HG03354 (cell line): ENCODE results near the gene TOX2.
A peak's percentile ranks its signal among the peaks of the same experiment; 100 is the strongest.

Experiments
- ATAC-seq: cut with Tn5 transposase; IDR thresholded peaks from one replicate; pipeline ENCODE4 v1.9.1; 2021; ENCODE audit warnings: mild to moderate bottlenecking; ENCODE audit not compliant: unreplicated experiment, poor library complexity, severe bottlenecking

TOX2 gene

DNA sequence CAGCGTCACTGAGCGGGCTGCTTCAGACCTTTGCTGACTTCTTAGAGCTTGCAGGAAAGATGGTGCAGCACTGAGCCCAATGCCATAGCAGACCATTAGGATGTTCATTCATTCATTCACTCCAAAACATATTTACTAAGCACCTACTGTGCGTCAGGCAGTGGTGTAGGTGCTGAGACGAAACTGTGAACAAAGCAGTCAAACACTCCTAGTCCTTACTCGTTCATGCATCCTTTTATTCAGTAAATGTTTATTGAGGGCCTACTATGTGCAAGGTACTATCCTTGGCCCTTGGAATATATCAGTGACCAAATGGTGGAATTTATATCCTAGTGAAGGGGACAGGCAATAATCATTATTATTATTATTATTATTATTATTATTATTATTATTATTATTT is 76.6 kb downstream of the TOX2 start:
- ATAC-seq: no peak

- ATAC-seq: no peak
Measured at GRCh38 chr20:43991982-43992381, 77.3 kb downstream of the TOX2 start.

GRCh38 chr20:43992885-43993284 is 78.2 kb downstream of the TOX2 start:
- ATAC-seq: no peak

DNA sequence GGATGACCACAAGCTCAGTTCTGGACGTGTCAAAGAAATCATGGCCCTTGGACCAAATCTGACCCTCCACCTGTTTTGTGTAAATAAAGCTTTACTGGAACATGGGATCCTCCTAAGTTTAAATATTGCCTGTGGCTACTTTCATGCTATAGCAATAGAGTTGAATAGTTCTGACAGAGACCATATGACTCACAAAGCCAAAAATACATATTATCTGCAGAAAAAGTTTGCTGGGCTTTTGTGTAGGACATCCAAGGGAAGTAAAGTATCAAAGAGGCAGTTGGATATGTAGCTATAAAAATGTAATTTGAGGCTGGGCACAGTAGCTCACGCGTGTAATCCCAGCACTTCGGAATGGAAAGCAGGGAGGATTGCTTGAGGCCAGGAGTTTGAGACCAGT is 78.9 kb downstream of the TOX2 start:
- ATAC-seq: no peak

GRCh38 chr20:43994486-43995100 is 79.9 kb downstream of the TOX2 start:
- no peak for ATAC-seq

DNA sequence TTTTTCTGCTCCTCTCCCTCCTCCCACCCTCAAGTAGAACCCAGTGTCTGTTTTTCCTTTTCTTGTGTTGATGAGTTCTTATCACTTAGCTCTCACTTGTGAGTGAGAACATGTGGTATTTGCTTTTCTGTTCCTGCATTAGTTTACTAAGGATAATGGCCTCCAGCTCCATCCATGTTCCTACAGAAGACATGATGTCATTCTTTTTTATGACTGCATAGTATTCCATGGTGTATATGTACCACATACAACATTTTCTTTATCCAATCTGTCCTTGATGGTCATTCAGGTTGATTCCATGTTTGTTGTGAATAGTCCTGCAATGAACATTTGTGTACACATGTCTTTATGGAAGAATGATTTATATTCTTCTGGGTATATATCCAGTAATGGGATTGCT is 81.0 kb downstream of the TOX2 start:
- ATAC-seq: no peak

- ATAC-seq: no peak
Measured at GRCh38 chr20:43996240-43996930, 81.7 kb downstream of the TOX2 start.

GRCh38 chr20:43999848-44000247 is 85.2 kb downstream of the TOX2 start:
- ATAC-seq: no peak

DNA sequence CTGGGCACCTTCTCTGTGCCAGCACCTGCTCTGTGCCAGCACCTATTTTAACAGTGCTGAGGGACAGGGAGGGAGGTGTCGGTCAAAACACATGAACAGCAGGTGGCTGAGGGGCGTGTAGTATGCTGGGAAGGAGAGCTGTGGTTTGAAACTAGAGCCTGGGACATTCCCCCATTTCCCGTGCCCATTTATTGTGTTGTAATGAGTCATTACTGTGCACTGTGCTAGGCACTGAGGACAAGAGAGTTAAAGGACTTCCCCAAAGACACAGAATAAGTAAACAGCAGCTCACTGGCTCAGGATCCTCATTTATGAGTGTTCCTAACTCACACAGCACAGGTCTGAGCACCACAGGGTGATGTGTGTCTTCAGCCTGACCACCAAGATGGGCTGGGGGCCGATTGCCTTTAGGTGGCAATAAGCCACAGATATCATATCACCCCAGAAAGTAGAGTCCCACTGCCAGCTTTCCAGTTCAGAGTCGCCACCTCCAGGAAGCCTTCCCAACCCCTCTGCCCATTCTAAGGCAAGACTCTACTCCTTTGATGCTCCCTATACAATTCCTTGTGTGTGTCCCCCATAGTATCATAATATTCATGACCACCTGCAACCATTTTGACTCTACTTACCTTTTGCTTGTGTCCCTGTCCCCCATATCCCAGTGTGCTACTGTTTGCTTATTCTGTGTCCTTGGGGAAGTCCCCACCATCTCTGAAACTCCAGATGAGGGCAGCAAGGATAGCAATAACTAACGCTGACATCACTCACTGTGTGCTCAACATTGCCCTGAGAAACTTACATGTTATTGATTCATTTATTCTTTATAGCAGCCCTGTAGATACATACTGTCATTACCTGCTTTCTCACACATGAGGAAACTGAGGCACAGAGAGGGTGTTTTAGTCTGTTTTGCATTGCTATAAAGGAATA is 87.3 kb downstream of the TOX2 start:
- peak; percentile 56 for ATAC-seq

GRCh38 chr20:44002861-44003260 is 88.2 kb downstream of the TOX2 start:
- ATAC-seq: no peak

DNA sequence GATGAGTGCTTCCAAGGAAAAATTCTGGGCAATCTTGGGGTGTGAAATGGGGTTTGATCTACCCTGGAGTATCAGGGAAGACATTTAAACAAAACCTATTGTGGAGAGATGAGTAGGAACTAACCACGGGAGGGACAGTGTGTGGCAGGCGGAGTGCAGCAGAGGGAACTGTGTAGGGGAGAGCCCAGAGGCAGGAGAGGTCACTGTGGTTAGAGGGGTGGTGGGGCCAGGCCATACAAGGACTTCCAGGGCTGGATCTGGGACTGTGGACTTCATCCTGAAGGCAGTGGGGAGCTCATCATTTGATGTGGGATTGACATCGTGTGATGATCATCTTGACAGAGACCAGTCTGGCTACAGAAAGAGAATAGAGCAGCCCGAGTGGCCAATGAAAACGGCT is 89.0 kb downstream of the TOX2 start:
- ATAC-seq: no peak

DNA sequence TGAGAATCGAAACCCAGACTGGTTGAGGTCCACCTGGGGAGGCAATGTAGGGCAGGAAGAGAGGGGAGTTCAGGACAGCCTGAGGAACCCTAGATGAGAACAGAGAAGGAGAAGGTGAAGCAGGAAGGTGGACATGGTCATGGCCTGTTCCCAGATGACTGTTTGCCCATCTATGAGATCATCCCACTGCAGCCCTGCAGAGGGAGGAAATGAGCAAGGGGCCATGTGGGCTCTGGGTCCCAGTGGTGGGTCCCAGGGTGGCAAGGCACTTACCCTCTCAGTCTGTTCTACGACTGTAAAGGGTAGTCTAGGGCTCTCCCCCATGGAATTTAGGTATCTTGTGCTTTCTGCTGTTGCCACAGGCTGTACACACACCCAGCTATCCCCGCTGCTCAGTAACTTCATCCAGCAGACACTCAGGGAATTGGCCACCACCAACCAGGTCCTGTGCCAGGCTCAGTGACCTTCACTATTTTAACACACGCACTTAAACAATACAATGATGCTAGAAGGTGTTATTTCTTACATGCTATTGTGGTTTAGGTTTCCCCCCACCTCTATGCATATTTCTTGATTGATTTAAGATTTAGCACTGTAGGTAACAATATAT is 89.8 kb downstream of the TOX2 start:
- no peak for ATAC-seq

- ATAC-seq: no peak
Measured at GRCh38 chr20:44005661-44006060, 91.0 kb downstream of the TOX2 start.

GRCh38 chr20:44006126-44006525 is 91.5 kb downstream of the TOX2 start:
- ATAC-seq: no peak

DNA sequence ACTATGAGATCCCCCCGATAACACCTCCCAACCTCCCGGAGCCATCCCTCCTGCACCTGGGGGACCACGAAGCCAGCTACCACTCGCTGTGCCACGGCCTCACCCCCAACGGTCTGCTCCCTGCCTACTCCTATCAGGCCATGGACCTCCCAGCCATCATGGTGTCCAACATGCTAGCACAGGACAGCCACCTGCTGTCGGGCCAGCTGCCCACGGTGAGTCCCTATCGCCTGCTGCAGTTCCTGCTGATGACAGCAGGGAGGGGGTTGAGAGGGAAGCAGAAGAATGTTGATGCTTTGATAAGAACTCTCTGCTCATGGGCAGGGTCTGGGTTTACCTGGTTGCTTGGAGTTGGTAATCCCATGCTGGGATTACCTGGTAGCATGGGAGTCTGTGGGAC is 91.9 kb downstream of the TOX2 start:
- ATAC-seq: no peak

DNA sequence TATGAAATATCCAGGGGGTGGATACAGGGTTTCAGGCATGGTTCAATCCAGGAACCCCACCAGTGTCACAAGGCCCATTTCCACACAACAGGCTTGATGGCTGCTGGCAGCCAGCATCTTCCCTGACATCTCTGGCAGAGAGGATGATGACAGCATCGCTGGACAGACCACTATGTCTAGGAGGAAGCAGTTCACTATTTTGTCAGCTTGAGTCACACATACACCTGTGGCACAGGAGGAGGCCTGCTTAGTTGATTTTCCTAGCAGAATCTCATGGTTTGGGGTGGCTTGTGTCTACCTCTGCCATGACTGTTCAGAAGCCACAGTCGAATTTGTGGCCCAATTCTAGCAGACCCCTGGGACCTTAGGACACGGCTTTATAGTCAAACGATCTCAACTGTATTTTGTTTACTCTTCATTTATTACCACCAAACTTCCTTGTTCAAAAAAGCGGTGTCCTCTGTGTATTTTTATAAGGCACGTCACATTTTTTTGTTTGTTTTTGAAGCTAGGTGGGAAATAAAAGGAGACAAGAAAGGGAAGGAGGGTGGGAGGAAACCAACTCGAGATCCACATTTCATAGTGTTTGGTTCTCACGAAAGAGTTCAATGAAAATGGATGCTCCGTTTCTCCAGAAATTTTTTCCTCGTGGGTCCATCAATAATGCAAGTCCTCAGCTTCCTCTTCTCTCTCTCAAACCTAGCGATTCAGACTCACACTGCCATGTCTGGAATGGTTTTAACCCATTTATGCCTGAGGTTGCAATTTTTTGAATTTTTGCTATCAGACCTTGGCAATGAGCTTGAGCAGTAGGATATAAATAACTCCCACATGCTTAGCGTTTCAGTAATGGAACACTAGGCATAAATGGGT is 94.4 kb downstream of the TOX2 start:
- no peak for ATAC-seq

GRCh38 chr20:44009679-44009992 is 95.0 kb downstream of the TOX2 start:
- ATAC-seq: no peak

DNA sequence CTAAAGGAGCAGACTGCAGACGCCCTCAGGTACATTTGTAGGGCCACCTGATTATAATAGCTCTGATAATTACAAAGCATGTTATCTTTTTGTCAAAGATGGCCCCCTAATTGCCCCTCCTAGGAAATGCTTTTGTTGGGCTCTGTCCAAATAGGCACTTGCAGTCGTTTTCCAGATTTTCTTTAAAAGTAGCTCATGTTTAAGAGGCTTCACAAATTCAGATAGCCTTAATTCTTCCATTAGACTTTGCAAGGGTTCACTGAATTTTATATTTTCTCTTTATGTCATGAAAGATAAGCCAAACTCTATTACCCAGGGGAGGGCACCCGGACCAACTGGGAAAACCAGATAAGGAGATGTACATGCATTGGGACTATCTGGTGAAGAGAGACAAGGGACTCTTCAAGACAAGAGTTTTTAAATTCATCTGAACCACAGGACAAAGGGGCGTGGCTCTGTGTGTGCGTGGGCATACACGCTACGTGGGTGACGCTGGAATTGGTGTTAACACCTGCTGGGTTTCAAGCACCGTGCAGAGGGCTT is 95.6 kb downstream of the TOX2 start:
- no peak for ATAC-seq

DNA sequence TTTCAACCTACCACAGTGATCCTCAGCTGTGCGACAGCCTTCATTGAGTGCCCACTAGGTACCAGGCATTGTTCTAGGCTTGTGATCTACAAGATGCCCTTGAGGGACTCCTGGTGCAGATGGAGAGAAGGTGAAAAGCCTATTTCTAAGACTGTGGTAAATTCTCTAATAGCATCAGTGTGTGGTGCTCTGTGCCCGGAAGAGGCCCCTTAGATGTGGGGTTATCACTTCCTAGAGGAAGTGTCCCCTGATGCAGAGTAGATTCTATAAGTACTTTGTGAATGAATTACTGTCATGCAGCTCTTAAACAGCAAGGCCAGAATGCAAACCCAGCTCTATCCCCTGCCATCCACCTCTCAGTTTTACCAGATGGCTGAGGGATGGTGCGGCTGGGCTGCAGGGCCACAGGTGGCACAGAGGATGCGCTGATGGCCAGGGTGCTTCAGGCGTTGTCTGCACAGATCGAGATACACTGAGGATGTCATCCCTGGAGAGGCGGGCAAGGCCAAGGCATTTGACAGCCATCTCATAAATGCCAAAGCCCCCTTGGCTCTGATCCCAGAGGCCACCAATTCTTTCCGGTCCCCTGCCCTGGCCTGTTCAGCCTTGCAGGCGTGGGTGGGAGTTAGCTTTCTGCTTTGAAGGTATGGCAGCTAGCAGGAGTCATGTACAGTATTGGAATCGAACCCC is 96.7 kb downstream of the TOX2 start:
- no peak for ATAC-seq
